Neural progenitor cell (in vitro differentiated cells): ENCODE data around the gene INSM1. TPM values are rescaled to one million over a fixed set of nuclear protein-coding genes. Genes with fewer than 3 reads are reported as not detected.
A peak's percentile ranks its signal among the peaks of the same experiment; 100 is the strongest.

Experiments used
- DNase-seq: peaks from one replicate; pipeline ENCODE4 v3.0.0-alpha.2; 2016; ENCODE audit warnings: low spot score
- H2AFZ ChIP-seq: fragments of 200-600 bp; sonication (generic); replicated peaks from 2 replicates; pipeline ENCODE4 v1.6.1; 2016; ENCODE audit warnings: antibody characterized with exemption
- H3F3A ChIP-seq: fragments of 200-600 bp; sonication (generic); 2 replicates; pipeline ENCODE4 v1.6.1; 2016; ENCODE audit warnings: antibody characterized with exemption, low read depth
- H3K27ac ChIP-seq: fragments of 200-600 bp; sonication (generic); 2 replicates; pipeline ENCODE4 v1.5.1; 2016; ENCODE audit warnings: mild to moderate bottlenecking
- H3K27me3 ChIP-seq: fragments of 200-600 bp; sonication (generic); 2 replicates; pipeline ENCODE4 v1.6.1; 2016; ENCODE audit warnings: mild to moderate bottlenecking, moderate library complexity
- H3K36me3 ChIP-seq: fragments of 200-600 bp; sonication (generic); 2 replicates; pipeline ENCODE4 v1.5.1; 2016
- H3K4me1 ChIP-seq: fragments of 200-600 bp; sonication (generic); 2 replicates; pipeline ENCODE4 v1.6.1; 2016; ENCODE audit warnings: mixed run types
- H3K4me2 ChIP-seq: fragments of 200-600 bp; sonication (generic); 2 replicates; pipeline ENCODE4 v1.6.1; 2016
- H3K4me3 ChIP-seq: fragments of 200-600 bp; sonication (generic); 2 replicates; pipeline ENCODE4 v1.5.1; 2016
- H3K79me2 ChIP-seq: fragments of 200-600 bp; sonication (generic); 2 replicates; pipeline ENCODE4 v1.6.1; 2016; ENCODE audit warnings: low read depth
- H3K9ac ChIP-seq: fragments of 200-600 bp; sonication (generic); 2 replicates; pipeline ENCODE4 v1.6.1; 2016
- H3K9me3 ChIP-seq: fragments of 200-600 bp; sonication (generic); 2 replicates; pipeline ENCODE4 v1.5.1; 2016; ENCODE audit warnings: low read depth
- H4K20me1 ChIP-seq: fragments of 200-600 bp; sonication (generic); 2 replicates; pipeline ENCODE4 v1.6.1; 2016; ENCODE audit warnings: low read depth
- H3K27ac Mint-ChIP-seq: 3 replicates; pipeline ENCODE4 v1.8.0; 2021; ENCODE audit warnings: mixed read lengths
- H3K27me3 Mint-ChIP-seq: 2 replicates; pipeline ENCODE4 v1.8.0; 2022; ENCODE audit warnings: low read depth, mild to moderate bottlenecking, inconsistent platforms, moderate library complexity, mixed read lengths; ENCODE audit not compliant: insufficient read depth
- H3K36me3 Mint-ChIP-seq: 3 replicates; pipeline ENCODE4 v1.8.0; 2021; ENCODE audit warnings: mixed read lengths
- H3K4me1 Mint-ChIP-seq: 3 replicates; pipeline ENCODE4 v1.8.0; 2021; ENCODE audit warnings: mixed read lengths
- H3K4me3 Mint-ChIP-seq: 3 replicates; pipeline ENCODE4 v1.8.0; 2021; ENCODE audit warnings: mild to moderate bottlenecking, moderate library complexity, mixed read lengths
- H3K9me3 Mint-ChIP-seq: 3 replicates; pipeline ENCODE4 v1.8.0; 2020; ENCODE audit warnings: mixed read lengths
- CTCF ChIP-seq: fragments of 200-600 bp; sonication (generic); IDR thresholded peaks from 2 replicates; pipeline ENCODE4 v1.5.1; 2017; ENCODE audit warnings: antibody characterized with exemption, mild to moderate bottlenecking
- EZH2 ChIP-seq: fragments of 200-600 bp; sonication (generic); IDR thresholded peaks from 2 replicates; pipeline ENCODE4 v1.6.1; 2017; ENCODE audit warnings: antibody characterized with exemption, mild to moderate bottlenecking, moderate library complexity
- EZH2phosphoT487 ChIP-seq: fragments of 200-600 bp; sonication (generic); IDR thresholded peaks from 2 replicates; pipeline ENCODE4 v1.6.1; 2017; ENCODE audit warnings: antibody characterized with exemption
- total RNA-seq: library from RNA; depleted of rRNA; stranded (reverse); fragments of >200 nt; gene quantifications from 2 replicates; pipeline ENCODE4 v1.2.3, GENCODE V29; 2015; ENCODE audit warnings: low replicate concordance

Gene INSM1
- total RNA-seq, 1 donor from 2014 or later = 0.41 TPM

- Histone ChIP-seq H3K4me3 (no peak overlapping the region), H3K9me3 (no peaks in the 10 kb centered on the region), H3K4me2 (no peak overlapping the region), H2AFZ (no peak overlapping the region), H3K9ac (no peak overlapping the region), H3K4me1 (peaks cover 5% of the 10 kb centered on the region), H3F3A (no peaks in the 10 kb centered on the region), H3K79me2 (no peaks in the 10 kb centered on the region), H3K36me3 (no peaks in the 10 kb centered on the region), H4K20me1 (no peaks in the 10 kb centered on the region), H3K27me3 (no peaks in the 10 kb centered on the region), H3K27ac (no peak overlapping the region)
- Mint-ChIP-seq H3K36me3 (no peaks in the 10 kb centered on the region), H3K4me3 (no peak overlapping the region), H3K9me3 (no peaks in the 10 kb centered on the region), H3K4me1 (peaks cover 5% of the 10 kb centered on the region), H3K27me3 (peaks cover 2% of the 10 kb centered on the region), H3K27ac (no peak overlapping the region)
- no peak for DNase-seq
- TF ChIP-seq EZH2 = no peak
- TF ChIP-seq EZH2phosphoT487 = no peak
- TF ChIP-seq CTCF = no peak
Measured at GRCh38 chr20:20329564-20329963, 38.3 kb upstream of the INSM1 start.

GRCh38 chr20:20331156-20331555 lies 36.7 kb upstream of the INSM1 start:
- Mint-ChIP-seq H3K4me1 (peaks cover 5% of the 10 kb centered on the region), H3K9me3 (peaks cover 4% of the 10 kb centered on the region), H3K27me3 (peaks cover 4% of the 10 kb centered on the region), H3K4me3 (no peak overlapping the region), H3K27ac (no peak overlapping the region), H3K36me3 (no peaks in the 10 kb centered on the region)
- H3K4me1 ChIP-seq = peaks cover 5% of the 10 kb centered on the region
- no peaks in the 10 kb centered on the region for H4K20me1 ChIP-seq
- TF ChIP-seq EZH2 (no peak), EZH2phosphoT487 (no peak), CTCF (no peak)
- no peak overlapping the region for H3K9ac ChIP-seq
- H3K27ac ChIP-seq = no peak overlapping the region
- H3K9me3 ChIP-seq = no peaks in the 10 kb centered on the region
- H3F3A ChIP-seq = no peaks in the 10 kb centered on the region
- no peak overlapping the region for H3K4me2 ChIP-seq
- no peak for DNase-seq
- no peaks in the 10 kb centered on the region for H3K79me2 ChIP-seq
- H3K36me3 ChIP-seq = no peaks in the 10 kb centered on the region
- H2AFZ ChIP-seq = no peak overlapping the region
- no peaks in the 10 kb centered on the region for H3K27me3 ChIP-seq
- H3K4me3 ChIP-seq = no peak overlapping the region

DNA sequence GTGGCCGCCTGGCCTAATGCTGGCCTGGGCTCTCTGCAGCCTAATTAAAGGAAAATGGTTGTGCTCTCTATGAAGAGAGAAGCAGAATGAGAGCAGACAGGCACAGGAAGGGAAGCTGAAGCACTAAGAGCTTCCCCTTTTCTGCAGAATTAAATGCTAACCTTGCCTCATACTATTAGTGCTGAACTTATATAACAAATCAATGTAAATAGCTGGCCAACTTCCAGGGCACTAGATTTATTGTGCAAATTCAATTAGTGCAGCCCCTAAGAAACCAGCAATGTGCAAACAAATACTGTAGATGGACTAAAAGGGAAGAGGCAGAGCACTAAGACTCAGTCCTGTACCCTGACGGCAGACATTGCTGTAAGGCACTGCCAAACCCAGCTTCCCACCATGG lies 36.1 kb upstream of the INSM1 start:
- no peak for TF ChIP-seq CTCF
- TF ChIP-seq EZH2phosphoT487 = no peak
- no peak for TF ChIP-seq EZH2
- Mint-ChIP-seq H3K36me3 (no peaks in the 10 kb centered on the region), H3K27ac (no peak overlapping the region)

More for the DNA sequence above, 36.1 kb upstream of the INSM1 start:
- Mint-ChIP-seq H3K27me3 (peaks cover 4% of the 10 kb centered on the region), H3K4me3 (no peak overlapping the region), H3K9me3 (peaks cover 5% of the 10 kb centered on the region), H3K4me1 (peaks cover 5% of the 10 kb centered on the region)
- Histone ChIP-seq H3K9me3 (no peaks in the 10 kb centered on the region), H2AFZ (peak overlapping the region; percentile 91), H3K27me3 (no peaks in the 10 kb centered on the region), H3K79me2 (no peaks in the 10 kb centered on the region), H3K27ac (peak overlapping the region; percentile 26), H3K4me3 (no peak overlapping the region), H4K20me1 (no peaks in the 10 kb centered on the region), H3K36me3 (no peaks in the 10 kb centered on the region), H3K9ac (no peak overlapping the region), H3K4me2 (no peak overlapping the region), H3F3A (no peaks in the 10 kb centered on the region), H3K4me1 (peaks cover 5% of the 10 kb centered on the region)
- no peak for DNase-seq
